Activated B cell treated with CpG ODN at 0.5 μM for 24 hours (primary cell): ENCODE results near the gene USF3. TPM values are rescaled to one million over a fixed set of nuclear protein-coding genes. Genes with fewer than 3 reads are reported as not detected.

ENCODE experiments used
- ATAC-seq: fragments of 200-7000 bp; cut with Tn5 transposase; one replicate; pipeline ENCODE4 v1.10.0; 2021; ENCODE audit warnings: low read depth, mild to moderate bottlenecking, moderate library complexity
- CTCF ChIA-PET: fragments of 350-600 bp; sonication (Branson Sonifier 250); formaldehyde crosslinking; loops from one replicate; lab custom pipeline; 2021; ENCODE audit warnings: antibody characterized with exemption; lab: Charles Lee
- POLR2A ChIA-PET: fragments of 350-600 bp; sonication (Branson Sonifier 250); formaldehyde crosslinking; loops from one replicate; lab custom pipeline; 2021; ENCODE audit warnings: antibody characterized with exemption; lab: Charles Lee
- DNase-seq: peaks from one replicate; pipeline ENCODE4 v3.0.0; 2022
- H3K27ac Mint-ChIP-seq: one replicate; pipeline ENCODE4 v1.8.0; 2020; ENCODE audit warnings: mixed read lengths
- H3K27me3 Mint-ChIP-seq: one replicate; pipeline ENCODE4 v1.8.0; 2021; ENCODE audit warnings: mixed read lengths
- H3K36me3 Mint-ChIP-seq: one replicate; pipeline ENCODE4 v1.8.0; 2021; ENCODE audit warnings: low read depth, mixed read lengths
- H3K4me1 Mint-ChIP-seq: one replicate; pipeline ENCODE4 v1.8.0; 2021; ENCODE audit warnings: mixed read lengths
- H3K4me3 Mint-ChIP-seq: one replicate; pipeline ENCODE4 v1.8.0; 2020; ENCODE audit warnings: mild to moderate bottlenecking, mixed read lengths
- H3K9me3 Mint-ChIP-seq: one replicate; pipeline ENCODE4 v1.8.0; 2020; ENCODE audit warnings: mixed read lengths
- intact Hi-C: fragments of 100-400 bp; cut with micrococcal nuclease; formaldehyde crosslinking; loops from one replicate; pipeline ENCODE4 v1.15.1; 2024
- total RNA-seq: library from RNA; stranded (reverse); gene quantifications from 2 replicates; pipeline ENCODE4 v1.2.3, GENCODE V29; 2022
- TF ChIP-seq, protein P1 (sequence below): fragments of 200-600 bp; IDR thresholded peaks from one replicate; pipeline ENCODE4 v1.8.0; 2022; ENCODE audit warnings: antibody characterized with exemption, mild to moderate bottlenecking

Gene USF3
- total RNA-seq, 1 donor from 2014 or later: 25.3 TPM

DNA sequence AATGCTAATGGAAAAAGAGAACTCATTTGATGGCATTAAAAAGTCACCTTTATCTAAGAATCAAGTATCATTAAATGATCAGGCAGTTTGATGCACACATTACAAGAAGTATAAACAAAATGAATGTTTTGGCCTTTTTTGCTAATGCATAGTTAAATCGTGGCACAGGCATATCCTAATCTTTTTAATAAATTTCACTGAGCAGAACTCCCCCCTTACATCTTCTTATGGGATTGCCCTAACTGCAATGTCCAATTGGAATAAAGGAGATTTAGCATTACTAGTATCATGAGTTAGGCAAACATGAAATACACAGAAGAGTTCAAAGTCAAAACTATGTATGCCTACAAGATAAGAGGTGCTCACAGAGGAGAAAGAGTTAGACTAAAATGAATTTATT, 32.7 kb downstream of the USF3 start:
- POLR2A ChIA-PET: interaction anchor here (0.6 to 1.5 kb wide), 3 partner anchors 27 to 32 kb away, joined by 3 to 6 read pairs (median 3); partner anchors contain the start of gene USF3
- ATAC-seq (no peak), DNase-seq (no peak)
- Mint-ChIP-seq H3K4me1 (peaks cover 77% of the 10 kb centered on the region), H3K27ac (peak overlapping the region; percentile 36), H3K36me3 (peaks cover 65% of the 10 kb centered on the region), H3K27me3 (no peaks in the 10 kb centered on the region), H3K9me3 (no peaks in the 10 kb centered on the region), H3K4me3 (no peak overlapping the region)
- CTCF ChIA-PET: no interaction called here
- intact Hi-C loops: no loop called here
- TF ChIP-seq, protein P1, sequence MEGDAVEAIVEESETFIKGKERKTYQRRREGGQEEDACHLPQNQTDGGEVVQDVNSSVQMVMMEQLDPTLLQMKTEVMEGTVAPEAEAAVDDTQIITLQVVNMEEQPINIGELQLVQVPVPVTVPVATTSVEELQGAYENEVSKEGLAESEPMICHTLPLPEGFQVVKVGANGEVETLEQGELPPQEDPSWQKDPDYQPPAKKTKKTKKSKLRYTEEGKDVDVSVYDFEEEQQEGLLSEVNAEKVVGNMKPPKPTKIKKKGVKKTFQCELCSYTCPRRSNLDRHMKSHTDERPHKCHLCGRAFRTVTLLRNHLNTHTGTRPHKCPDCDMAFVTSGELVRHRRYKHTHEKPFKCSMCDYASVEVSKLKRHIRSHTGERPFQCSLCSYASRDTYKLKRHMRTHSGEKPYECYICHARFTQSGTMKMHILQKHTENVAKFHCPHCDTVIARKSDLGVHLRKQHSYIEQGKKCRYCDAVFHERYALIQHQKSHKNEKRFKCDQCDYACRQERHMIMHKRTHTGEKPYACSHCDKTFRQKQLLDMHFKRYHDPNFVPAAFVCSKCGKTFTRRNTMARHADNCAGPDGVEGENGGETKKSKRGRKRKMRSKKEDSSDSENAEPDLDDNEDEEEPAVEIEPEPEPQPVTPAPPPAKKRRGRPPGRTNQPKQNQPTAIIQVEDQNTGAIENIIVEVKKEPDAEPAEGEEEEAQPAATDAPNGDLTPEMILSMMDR: no peak

DNA sequence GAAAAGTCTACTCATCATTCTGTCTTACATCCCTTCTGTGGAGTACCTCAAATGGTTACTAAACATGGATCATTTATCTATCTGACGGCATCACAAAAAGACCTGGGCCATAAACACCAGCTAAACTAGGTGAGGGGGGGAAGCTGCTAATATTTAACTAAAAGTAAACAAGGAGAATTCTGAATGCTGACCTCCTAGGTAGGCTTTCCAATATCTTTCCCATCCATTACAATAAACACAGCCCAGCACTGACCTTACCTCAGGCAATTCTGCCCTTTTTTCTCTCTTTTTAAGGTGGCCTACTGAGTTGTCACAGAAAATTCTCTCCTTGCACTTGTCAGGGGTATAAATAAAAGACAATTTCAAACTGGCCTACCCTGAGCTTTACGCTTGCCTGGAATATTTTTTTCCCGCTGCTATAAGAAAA, 33.1 kb downstream of the USF3 start:
- Mint-ChIP-seq H3K27ac (peak overlapping the region; percentile 36), H3K27me3 (no peaks in the 10 kb centered on the region), H3K36me3 (peaks cover 64% of the 10 kb centered on the region), H3K4me3 (no peak overlapping the region), H3K9me3 (no peaks in the 10 kb centered on the region), H3K4me1 (peaks cover 77% of the 10 kb centered on the region)
- POLR2A ChIA-PET: interaction anchor here (0.6 to 1.5 kb wide), 3 partner anchors 26 to 82 kb away, joined by 3 to 6 read pairs (median 4); partner anchors contain the start of gene NAA50
- intact Hi-C loops: no loop called here
- no peak for DNase-seq
- TF ChIP-seq, protein P1: no peak
- CTCF ChIA-PET: no interaction called here
- no peak for ATAC-seq

DNA sequence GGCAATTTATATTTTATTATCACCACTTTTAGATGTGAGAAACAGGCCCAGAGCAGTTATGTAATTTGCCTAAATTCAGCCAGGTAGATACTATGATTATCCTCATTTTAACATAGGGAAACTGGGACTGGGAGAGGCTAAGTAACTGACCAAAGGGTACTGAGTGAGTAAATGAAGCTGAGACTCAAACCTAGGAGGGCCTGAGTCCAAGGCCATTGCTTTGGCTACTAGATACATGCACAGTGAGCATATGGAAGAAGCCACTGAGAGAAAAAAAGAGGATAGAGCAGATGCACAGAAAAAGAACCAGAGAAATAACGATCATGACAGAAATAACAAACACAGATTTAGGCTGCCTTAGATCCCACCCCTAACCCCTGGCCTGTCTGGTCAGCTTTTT, 33.6 kb downstream of the USF3 start:
- H3K36me3 Mint-ChIP-seq: peaks cover 68% of the 10 kb centered on the region
- DNase-seq (no peak), ATAC-seq (no peak)
- H3K27me3 Mint-ChIP-seq: no peaks in the 10 kb centered on the region
- H3K4me1 Mint-ChIP-seq: peaks cover 77% of the 10 kb centered on the region
- POLR2A ChIA-PET: interaction anchor here (0.8 to 1.5 kb wide), 2 partner anchors 31 to 83 kb away, joined by 3 to 4 read pairs; partner anchors contain the start of gene NAA50
- peak overlapping the region; percentile 94 for H3K27ac Mint-ChIP-seq
- H3K4me3 Mint-ChIP-seq: no peak overlapping the region
- no peaks in the 10 kb centered on the region for H3K9me3 Mint-ChIP-seq
- TF ChIP-seq, protein P1: no peak
- CTCF ChIA-PET: interaction anchor here (1.2 kb wide), 1 partner anchor 82 kb away, joined by 3 read pairs; no protein-coding TSS in a partner anchor
- intact Hi-C loops: no loop called here

DNA sequence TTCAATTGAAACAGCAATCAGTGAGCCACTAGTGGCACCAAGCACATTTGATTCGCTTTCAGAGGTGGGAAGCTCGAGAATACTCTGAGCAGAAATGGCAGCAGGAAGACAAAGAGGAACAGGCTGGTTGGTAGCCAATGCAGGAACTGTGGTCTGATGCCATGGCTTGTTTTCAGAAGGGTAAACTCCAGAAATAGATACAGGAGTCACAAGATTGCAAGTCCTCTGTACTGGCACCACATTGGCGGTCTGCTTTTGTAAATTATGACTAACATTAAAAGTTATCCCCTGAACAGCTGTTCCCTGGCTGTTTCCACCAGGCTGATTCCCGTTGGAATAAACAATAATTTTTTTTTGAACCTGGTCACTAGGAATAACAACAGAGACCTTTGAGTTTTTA, 35.5 kb downstream of the USF3 start:
- ATAC-seq (peak; percentile 44), DNase-seq (no peak)
- H3K36me3 Mint-ChIP-seq: peaks cover 83% of the 10 kb centered on the region
- peak overlapping the region; percentile 94 for H3K27ac Mint-ChIP-seq
- ChIA-PET POLR2A (interaction anchor here (3.5 kb wide), 1 partner anchor 36 kb away, joined by 57 read pairs; the partner anchor contains the start of gene USF3), CTCF (no interaction called here)
- H3K9me3 Mint-ChIP-seq: peaks cover 5% of the 10 kb centered on the region
- H3K4me1 Mint-ChIP-seq: peaks cover 84% of the 10 kb centered on the region
- peak overlapping the region; percentile 68 for H3K4me3 Mint-ChIP-seq
- H3K27me3 Mint-ChIP-seq: no peaks in the 10 kb centered on the region
- intact Hi-C loops: loop anchor here (2.0 kb wide), 1 partner anchor 54 kb away; no protein-coding TSS in a partner anchor
- TF ChIP-seq, protein P1: no peak

DNA sequence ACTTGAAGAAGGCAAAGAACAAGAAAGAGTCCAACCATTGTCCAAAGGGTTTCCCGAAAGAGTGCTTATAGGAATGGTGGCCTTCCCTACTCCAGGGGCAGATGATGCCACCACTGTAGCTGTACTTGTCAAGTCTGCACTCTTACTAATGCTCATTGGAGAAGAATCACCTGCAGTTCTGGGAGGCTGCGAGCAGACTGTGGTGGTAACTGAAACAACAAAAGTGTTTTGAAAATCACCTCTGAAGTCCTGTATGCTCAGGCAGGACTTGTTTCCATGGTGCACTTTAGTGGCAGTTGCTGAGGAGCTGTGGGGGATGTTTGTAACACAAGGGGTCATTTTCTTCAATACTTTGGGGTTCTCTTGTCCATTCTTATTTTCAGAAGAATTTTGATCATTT, 36.0 kb downstream of the USF3 start:
- peak overlapping the region; percentile 94 for H3K27ac Mint-ChIP-seq
- DNase-seq: no peak
- H3K36me3 Mint-ChIP-seq: peaks cover 83% of the 10 kb centered on the region
- peak overlapping the region; percentile 68 for H3K4me3 Mint-ChIP-seq
- H3K27me3 Mint-ChIP-seq: no peaks in the 10 kb centered on the region
- peaks cover 89% of the 10 kb centered on the region for H3K4me1 Mint-ChIP-seq
- no peak for ATAC-seq
- intact Hi-C loops: loop anchor here (2.0 kb wide), 1 partner anchor 54 kb away; no protein-coding TSS in a partner anchor
- ChIA-PET POLR2A (interaction anchor here (1.9 to 3.5 kb wide), 2 partner anchors 36 to 86 kb away, joined by 8 to 57 read pairs; partner anchors contain the start of genes ATP6V1A, NAA50 and USF3), CTCF (no interaction called here)
- H3K9me3 Mint-ChIP-seq: peaks cover 5% of the 10 kb centered on the region
- TF ChIP-seq, protein P1: no peak
